HCT116 (cell line): Measurements from ENCODE around the gene OR2H1. TPM values are rescaled to one million over a fixed set of nuclear protein-coding genes. Genes with fewer than 3 reads are reported as not detected.

Experiments
- ATAC-seq: fragments of 200-7000 bp; cut with Tn5 transposase; 2 replicates; pipeline ENCODE4 v1.9.1; 2020; ENCODE audit warnings: mild to moderate bottlenecking, moderate library complexity
- BruUV-seq: library from RNA; stranded (reverse); fragments of 400-500 nt; replicated peaks from 2 replicates; lab custom pipeline; 2021; lab: Mats Ljungman, UMichigan
- CTCF ChIA-PET: fragments of 300-600 bp; sonication (Branson Sonifier 250); formaldehyde crosslinking; loops from one replicate; lab custom pipeline; 2021; ENCODE audit warnings: antibody characterized with exemption; lab: Charles Lee
- POLR2A ChIA-PET: fragments of 300-600, 350-600 bp; sonication (Branson Sonifier 250); formaldehyde crosslinking; loops from one replicate; lab custom pipeline; 2021; ENCODE audit warnings: antibody characterized with exemption; lab: Charles Lee
- RAD21 ChIA-PET, 2 experiments: fragments of 300-600 bp; sonication (Branson Sonifier 250); formaldehyde crosslinking; loops; one replicate each; lab custom pipeline; 2023; ENCODE audit warnings: low total read pairs in 2 of 2; ENCODE audit not compliant: uncharacterized antibody in 2 of 2, unreplicated experiment in 2 of 2, low non-redundant PET in 1 of 2; lab: Charles Lee
- DNase-seq: peaks from one replicate; pipeline ENCODE4 v3.0.0-alpha.2; 2010; ENCODE audit warnings: low read depth, low spot score
- H2AFZ ChIP-seq: fragments of 200-600 bp; shearing (Covaris generic), sonication (generic); 2 replicates; pipeline ENCODE4 v1.6.1; 2017; ENCODE audit warnings: low read depth, mixed run types, mixed read lengths, antibody characterized with exemption, low read length; ENCODE audit not compliant: poor library complexity, severe bottlenecking
- H3K27ac ChIP-seq: 2 replicates; pipeline ENCODE4 v1.5.1; 2012; ENCODE audit warnings: low read depth, low read length
- H3K27me3 ChIP-seq: fragments of 200-600 bp; sonication (generic); 2 replicates; pipeline ENCODE4 v1.6.1; 2016; ENCODE audit warnings: mixed run types, low read length, mixed read lengths; ENCODE audit not compliant: insufficient read depth
- H3K36me3 ChIP-seq, 2 experiments: fragments of 200-500 bp in 1 of 2; fragments of 200-600 bp in 1 of 2; sonication (Bioruptor generic) in 1 of 2; sonication (generic) in 1 of 2; 2 replicates each; pipeline versions ENCODE4 v1.5.1 to v1.6.1; 2014 to 2016; ENCODE audit warnings: low read length in 2 of 2, inconsistent platforms in 1 of 2, mixed read lengths in 1 of 2, mixed run types in 1 of 2; ENCODE audit not compliant: insufficient read depth in 2 of 2, control insufficient read depth in 1 of 2
- H3K4me1 ChIP-seq, 2 experiments: fragments of 200-600 bp in 1 of 2; sonication (generic) in 1 of 2; 2 replicates each; pipeline versions ENCODE4 v1.5.1 to v1.6.1; 2012 to 2017; ENCODE audit warnings: low read length in 2 of 2, inconsistent platforms in 1 of 2, mild to moderate bottlenecking in 1 of 2, mixed read lengths in 1 of 2, mixed run types in 1 of 2, moderate library complexity in 1 of 2; ENCODE audit not compliant: insufficient read depth in 2 of 2, control insufficient read depth in 1 of 2
- H3K4me2 ChIP-seq: fragments of 200-600 bp; sonication (generic); 2 replicates; pipeline ENCODE4 v1.6.1; 2017; ENCODE audit warnings: mixed run types, low read length, mixed read lengths
- H3K4me3 ChIP-seq, 2 experiments: fragments of 200-600 bp in 1 of 2; sonication (generic) in 1 of 2; replicated peaks in 1 of 2; 2 replicates each; pipeline ENCODE4 v1.5.1; 2011 to 2016; ENCODE audit warnings: low read length in 2 of 2, control low read depth in 1 of 2, low read depth in 1 of 2, mild to moderate bottlenecking in 1 of 2, mixed read lengths in 1 of 2, mixed run types in 1 of 2
- H3K79me2 ChIP-seq: fragments of 200-600 bp; sonication (generic); 2 replicates; pipeline ENCODE4 v1.6.1; 2017; ENCODE audit warnings: mild to moderate bottlenecking, mixed run types, low read length, moderate library complexity, mixed read lengths; ENCODE audit not compliant: insufficient read depth
- H3K9ac ChIP-seq: fragments of 200-600 bp; sonication (generic); 2 replicates; pipeline ENCODE4 v1.6.1; 2016; ENCODE audit warnings: low read length, mixed read lengths
- H3K9me2 ChIP-seq: fragments of 200-600 bp; sonication (generic), shearing (Covaris generic); 2 replicates; pipeline ENCODE4 v1.6.1; 2017; ENCODE audit warnings: mixed run types, mild to moderate bottlenecking, moderate library complexity; ENCODE audit not compliant: insufficient read depth
- H3K9me3 ChIP-seq, 2 experiments: fragments of 200-500 bp in 1 of 2; fragments of 200-600 bp in 1 of 2; sonication (Bioruptor generic) in 1 of 2; sonication (generic) in 1 of 2; 2 replicates each; pipeline ENCODE4 v1.6.1; 2014 to 2017; ENCODE audit warnings: low read length in 2 of 2, mixed read lengths in 2 of 2, inconsistent platforms in 1 of 2, low read depth in 1 of 2, mild to moderate bottlenecking in 1 of 2, mixed run types in 1 of 2, moderate library complexity in 1 of 2; ENCODE audit not compliant: control insufficient read depth in 1 of 2, insufficient read depth in 1 of 2
- H4K20me1 ChIP-seq: fragments of 200-600 bp; sonication (generic), shearing (Covaris generic); 2 replicates; pipeline ENCODE4 v1.6.1; 2017; ENCODE audit warnings: mixed run types, mild to moderate bottlenecking, moderate library complexity; ENCODE audit not compliant: insufficient read depth
- ATF3 ChIP-seq: IDR thresholded peaks from 2 replicates; pipeline ENCODE4 v1.6.1; 2012
- CEBPB ChIP-seq: IDR thresholded peaks from 2 replicates; pipeline ENCODE4 v1.6.1; 2012; ENCODE audit warnings: low read depth
- EGR1 ChIP-seq: IDR thresholded peaks from 2 replicates; pipeline ENCODE4 v1.6.1; 2012; ENCODE audit warnings: low read depth
- EZH2 ChIP-seq: fragments of 200-600 bp; sonication (generic); IDR thresholded peaks from 2 replicates; pipeline ENCODE4 v1.6.1; 2017; ENCODE audit warnings: antibody characterized with exemption, mixed run types
- EZH2phosphoT487 ChIP-seq: fragments of 200-600 bp; IDR thresholded peaks from 2 replicates; pipeline ENCODE4 v1.6.1; 2018; ENCODE audit warnings: antibody characterized with exemption, borderline replicate concordance
- FOSL1 ChIP-seq: IDR thresholded peaks from 2 replicates; pipeline ENCODE4 v1.6.1; 2012; ENCODE audit warnings: low read depth
- SIN3A ChIP-seq: IDR thresholded peaks from 2 replicates; pipeline ENCODE4 v1.6.1; 2012; ENCODE audit warnings: low read depth
- TCF7L2 ChIP-seq: IDR thresholded peaks from 2 replicates; pipeline ENCODE4 v1.7.0; 2011; ENCODE audit warnings: borderline replicate concordance, inconsistent platforms; ENCODE audit not compliant: insufficient read depth, insufficient read length; ENCODE audit errors: extremely low read depth
- YY1 ChIP-seq: IDR thresholded peaks from 2 replicates; pipeline ENCODE4 v1.6.1; 2011; ENCODE audit warnings: low read length, low read depth, moderate library complexity, mild to moderate bottlenecking; ENCODE audit not compliant: insufficient replicate concordance; ENCODE audit errors: extremely low read depth
- ZNF274 ChIP-seq: fragments of 200-500 bp; sonication (Bioruptor generic); IDR thresholded peaks from 2 replicates; pipeline ENCODE4 v1.6.1; 2014; ENCODE audit warnings: mild to moderate bottlenecking, low read depth, low read length, inconsistent platforms
- intact Hi-C: fragments of 100-400 bp; cut with micrococcal nuclease; formaldehyde crosslinking; loops from 2 replicates; pipeline ENCODE4 v1.10.0; 2022
- total RNA-seq: library from RNA; stranded (reverse); gene quantifications from one replicate; pipeline ENCODE4 v1.2.1, GENCODE V29; 2021; ENCODE audit not compliant: unreplicated experiment
- TF ChIP-seq, protein P1 (sequence below): IDR thresholded peaks from 2 replicates; pipeline ENCODE4 v1.6.1; 2012

Gene OR2H1
- total RNA-seq, 1 experiment from 2014 or later: not detected

- RAD21 ChIA-PET: no interaction called here
- Histone ChIP-seq H3K27me3 (no peaks in the 10 kb centered on the region), H3K79me2 (no peaks in the 10 kb centered on the region), H3K9me3 (no peaks in the 10 kb centered on the region), H3K36me3 (no peaks in the 10 kb centered on the region), H4K20me1 (no peaks in the 10 kb centered on the region), H2AFZ (no peak overlapping the region), H3K9ac (no peak overlapping the region), H3K4me3 (no peak overlapping the region), H3K4me2 (no peak overlapping the region), H3K9me2 (no peaks in the 10 kb centered on the region), H3K4me1 (no peaks in the 10 kb centered on the region), H3K27ac (no peak overlapping the region)
- BruUV-seq: no TSS peak
- ATAC-seq (no peak), DNase-seq (no peak)
- POLR2A ChIA-PET: no interaction called here
- TF ChIP-seq ZNF274 (no peak), CEBPB (no peak)
- CTCF ChIA-PET: no interaction called here
- intact Hi-C loops: no loop called here
These were observed 18.0 kb downstream of the OR2H1 start for GRCh38 chr6:29474996-29475395.

GRCh38 chr6:29477923-29478450 lies 21.0 kb downstream of the OR2H1 start:
- POLR2A ChIA-PET: no interaction called here
- no peaks in the 10 kb centered on the region for H3K4me1 ChIP-seq

More at GRCh38 chr6:29477923-29478450, 21.0 kb downstream of the OR2H1 start:
- CTCF ChIA-PET: no interaction called here
- no peaks in the 10 kb centered on the region for H3K36me3 ChIP-seq
- no peak for ATAC-seq
- RAD21 ChIA-PET: no interaction called here
- no peaks in the 10 kb centered on the region for H3K79me2 ChIP-seq
- no peak overlapping the region for H3K4me3 ChIP-seq
- H3K27me3 ChIP-seq: no peaks in the 10 kb centered on the region
- H4K20me1 ChIP-seq: no peaks in the 10 kb centered on the region
- H3K9me2 ChIP-seq: no peaks in the 10 kb centered on the region
- no peak overlapping the region for H3K27ac ChIP-seq
- no peak overlapping the region for H2AFZ ChIP-seq
- H3K9ac ChIP-seq: no peak overlapping the region
- no peaks in the 10 kb centered on the region for H3K9me3 ChIP-seq
- no TSS peak for BruUV-seq
- DNase-seq: no peak
- intact Hi-C loops: no loop called here
- TF ChIP-seq FOSL1 (no peak), ZNF274 (no peak), YY1 (no peak), EGR1 (no peak), EZH2 (no peak), ATF3 (no peak), CEBPB (no peak), TCF7L2 (no peak), EZH2phosphoT487 (no peak), SIN3A (no peak)
- TF ChIP-seq, protein P1, sequence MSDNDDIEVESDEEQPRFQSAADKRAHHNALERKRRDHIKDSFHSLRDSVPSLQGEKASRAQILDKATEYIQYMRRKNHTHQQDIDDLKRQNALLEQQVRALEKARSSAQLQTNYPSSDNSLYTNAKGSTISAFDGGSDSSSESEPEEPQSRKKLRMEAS: no peak
- no peak overlapping the region for H3K4me2 ChIP-seq
